ENCODE data around the gene SGMS2. TPM values are rescaled to one million over a fixed set of nuclear protein-coding genes. Genes with fewer than 3 reads are reported as not detected.
A peak's percentile ranks its signal among the peaks of the same experiment; 100 is the strongest.

Gene SGMS2
- total RNA-seq, 1 experiment from 2014 or later, result 77.8 TPM

DNA sequence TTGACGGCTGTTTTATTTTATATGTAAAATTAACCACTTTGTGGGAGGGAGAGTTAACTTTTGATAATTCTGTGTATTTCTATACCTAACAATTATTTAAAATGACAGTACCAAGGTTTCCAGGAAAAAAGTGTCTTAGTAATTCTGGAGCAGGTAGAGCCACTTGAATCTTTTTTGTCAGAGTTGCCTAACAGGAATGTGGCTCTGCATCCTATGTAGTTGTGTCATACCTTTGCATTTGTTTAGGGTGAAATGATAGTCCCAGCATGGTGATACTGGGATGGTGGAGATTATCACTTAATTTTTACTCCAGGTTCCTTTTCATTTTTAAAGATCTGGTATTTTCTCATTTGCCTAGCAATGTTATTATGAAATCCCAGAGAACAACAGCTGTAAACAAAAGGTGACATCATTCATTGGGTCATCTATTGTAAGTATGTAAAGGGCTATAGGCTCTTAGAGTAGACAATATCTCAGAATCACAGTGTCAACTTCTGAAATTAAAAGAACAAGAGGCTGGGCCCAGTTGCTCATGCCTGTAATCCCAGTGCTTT is 9.6 kb downstream of the SGMS2 start:
- Mint-ChIP-seq H3K4me3 (ENCODE audit: unreplicated experiment) (no peak overlapping the region), H3K4me1 (ENCODE audit: insufficient read depth, unreplicated experiment) (peaks cover 21% of the 10 kb centered on the region), H3K36me3 (ENCODE audit: insufficient read depth, unreplicated experiment) (no peaks in the 10 kb centered on the region), H3K27me3 (ENCODE audit: insufficient read depth, unreplicated experiment) (no peaks in the 10 kb centered on the region), H3K9me3 (ENCODE audit: unreplicated experiment) (no peaks in the 10 kb centered on the region), H3K27ac (ENCODE audit: low read depth, unreplicated experiment) (no peak overlapping the region)
- intact Hi-C loops (cut with micrococcal nuclease), result no loop called here
- POLR2A ChIA-PET, result interaction anchor here (4.7 to 16.6 kb wide), 3 partner anchors 8 to 63 kb away, joined by 39 to 373 read pairs (median 248); partner anchors contain the start of gene SGMS2
- CTCF ChIA-PET, result no interaction called here
- TF ChIP-seq CTCF (IDR thresholded peaks at IDR 0.05; ENCODE audit: unreplicated experiment), result no peak
- DNase-seq (ENCODE audit: unreplicated experiment), result no peak
- BruUV-seq (replicated peaks), result no TSS peak

DNA sequence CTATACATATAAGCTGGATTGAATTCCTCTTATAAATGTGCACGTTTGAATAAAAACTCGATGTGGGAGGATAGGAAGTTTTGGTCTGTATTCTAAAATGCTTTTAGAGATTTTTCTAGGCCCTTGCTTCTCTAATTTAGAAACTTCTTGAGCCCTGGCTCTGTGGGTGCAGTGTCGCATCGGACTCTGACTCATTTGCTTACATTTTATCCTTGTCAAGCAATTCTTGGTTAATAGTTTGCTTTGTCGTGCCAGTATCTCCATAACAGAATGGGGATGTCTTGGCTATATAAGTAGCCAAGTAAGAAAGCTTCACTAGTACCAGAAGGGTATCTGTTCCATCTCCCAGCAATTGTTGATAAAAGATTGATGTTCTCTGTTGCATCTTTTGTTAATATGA is 10.7 kb downstream of the SGMS2 start:
- BruUV-seq (replicated peaks), result no TSS peak
- Mint-ChIP-seq H3K27ac (ENCODE audit: low read depth, unreplicated experiment) (no peak overlapping the region), H3K4me3 (ENCODE audit: unreplicated experiment) (no peak overlapping the region), H3K9me3 (ENCODE audit: unreplicated experiment) (no peaks in the 10 kb centered on the region), H3K27me3 (ENCODE audit: insufficient read depth, unreplicated experiment) (no peaks in the 10 kb centered on the region), H3K4me1 (ENCODE audit: insufficient read depth, unreplicated experiment) (peaks cover 26% of the 10 kb centered on the region), H3K36me3 (ENCODE audit: insufficient read depth, unreplicated experiment) (no peaks in the 10 kb centered on the region)
- ChIA-PET POLR2A (interaction anchor here (0.8 to 16.6 kb wide), 6 partner anchors 9 to 62 kb away, joined by 3 to 373 read pairs (median 25); partner anchors contain the start of gene SGMS2), CTCF (no interaction called here)
- TF ChIP-seq CTCF (IDR thresholded peaks at IDR 0.05; ENCODE audit: unreplicated experiment), result no peak
- peak; percentile 30 for DNase-seq (ENCODE audit: unreplicated experiment)
- intact Hi-C loops (cut with micrococcal nuclease), result no loop called here

- Mint-ChIP-seq H3K27ac (ENCODE audit: low read depth, unreplicated experiment) (no peak overlapping the region), H3K4me1 (ENCODE audit: insufficient read depth, unreplicated experiment) (peaks cover 20% of the 10 kb centered on the region), H3K36me3 (ENCODE audit: insufficient read depth, unreplicated experiment) (no peaks in the 10 kb centered on the region), H3K27me3 (ENCODE audit: insufficient read depth, unreplicated experiment) (no peaks in the 10 kb centered on the region), H3K9me3 (ENCODE audit: unreplicated experiment) (peaks cover 6% of the 10 kb centered on the region), H3K4me3 (ENCODE audit: unreplicated experiment) (no peak overlapping the region)
- ChIA-PET POLR2A (interaction anchor here (0.6 to 16.6 kb wide), 5 partner anchors 11 to 90 kb away, joined by 3 to 373 read pairs (median 39); partner anchors contain the start of gene SGMS2), CTCF (interaction anchor here (0.7 to 1.3 kb wide), 2 partner anchors 10 to 133 kb away, joined by 3 to 4 read pairs; no protein-coding TSS in a partner anchor)
- no TSS peak for BruUV-seq (replicated peaks)
- no peak for TF ChIP-seq CTCF (IDR thresholded peaks at IDR 0.05; ENCODE audit: unreplicated experiment)
- peak; percentile 53 for DNase-seq (ENCODE audit: unreplicated experiment)
- intact Hi-C loops (cut with micrococcal nuclease), result no loop called here
Observed at GRCh38 chr4:107837317-107837716, 12.6 kb downstream of the SGMS2 start.

- CTCF ChIA-PET, result interaction anchor here (0.7 kb wide), 1 partner anchor 132 kb away, joined by 3 read pairs; no protein-coding TSS in a partner anchor
- DNase-seq (ENCODE audit: unreplicated experiment), result peak; percentile 56
- BruUV-seq (replicated peaks), result TSS peak; percentile 68
Observed at GRCh38 chr4:107837776-107838618, 13.3 kb downstream of the SGMS2 start.

More at GRCh38 chr4:107837776-107838618, 13.3 kb downstream of the SGMS2 start:
- H3K4me1 Mint-ChIP-seq (ENCODE audit: insufficient read depth, unreplicated experiment), result peaks cover 20% of the 10 kb centered on the region
- H3K9me3 Mint-ChIP-seq (ENCODE audit: unreplicated experiment), result peaks cover 7% of the 10 kb centered on the region
- intact Hi-C loops (cut with micrococcal nuclease), result loop anchor here (1.0 to 2.0 kb wide), 2 partner anchors 24 to 59 kb away; no protein-coding TSS in a partner anchor
- TF ChIP-seq CTCF (IDR thresholded peaks at IDR 0.05; ENCODE audit: unreplicated experiment), result no peak
- no peaks in the 10 kb centered on the region for H3K36me3 Mint-ChIP-seq (ENCODE audit: insufficient read depth, unreplicated experiment)
- H3K4me3 Mint-ChIP-seq (ENCODE audit: unreplicated experiment), result no peak overlapping the region
- POLR2A ChIA-PET, result interaction anchor here (0.5 to 16.6 kb wide), 7 partner anchors 11 to 59 kb away, joined by 3 to 373 read pairs (median 4); partner anchors contain the start of gene SGMS2
- H3K27ac Mint-ChIP-seq (ENCODE audit: low read depth, unreplicated experiment), result no peak overlapping the region
- no peaks in the 10 kb centered on the region for H3K27me3 Mint-ChIP-seq (ENCODE audit: insufficient read depth, unreplicated experiment)

All from MCF 10A (cell line).